GM19452 (cell line): ENCODE results near the gene RMI1.
A peak's percentile ranks its signal among the peaks of the same experiment; 100 is the strongest.

Experiments
- ATAC-seq: cut with Tn5 transposase; IDR thresholded peaks from one replicate; pipeline ENCODE4 v1.9.1; 2021; ENCODE audit not compliant: unreplicated experiment

RMI1 gene

GRCh38 chr9:83967073-83967472 lies 13.5 kb upstream of the RMI1 start:
- no peak for ATAC-seq

- no peak for ATAC-seq
Observed at GRCh38 chr9:83969602-83970001, 11.0 kb upstream of the RMI1 start.

GRCh38 chr9:83971485-83971884 lies 9.1 kb upstream of the RMI1 start:
- ATAC-seq: no peak

DNA sequence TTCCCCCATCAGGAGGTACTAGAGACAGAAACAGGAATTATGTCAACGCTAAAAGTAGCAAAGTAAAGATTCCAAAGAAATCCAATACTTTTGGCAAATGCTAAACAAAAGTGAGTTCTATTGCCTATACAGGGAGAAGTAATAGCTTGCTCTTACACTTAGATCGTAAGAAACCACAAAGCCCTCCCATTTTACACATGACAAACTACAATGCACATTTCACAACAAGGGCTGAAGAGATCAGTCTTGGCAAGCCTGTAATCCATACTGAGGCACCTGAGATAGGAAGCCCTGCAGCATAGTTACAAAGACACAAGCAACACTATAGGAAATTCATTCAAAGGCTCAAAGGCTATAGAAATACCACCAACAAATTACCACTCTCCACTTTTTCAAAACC lies 8.3 kb upstream of the RMI1 start:
- ATAC-seq: no peak

GRCh38 chr9:83975300-83975699 lies 5.3 kb upstream of the RMI1 start:
- ATAC-seq: no peak

DNA sequence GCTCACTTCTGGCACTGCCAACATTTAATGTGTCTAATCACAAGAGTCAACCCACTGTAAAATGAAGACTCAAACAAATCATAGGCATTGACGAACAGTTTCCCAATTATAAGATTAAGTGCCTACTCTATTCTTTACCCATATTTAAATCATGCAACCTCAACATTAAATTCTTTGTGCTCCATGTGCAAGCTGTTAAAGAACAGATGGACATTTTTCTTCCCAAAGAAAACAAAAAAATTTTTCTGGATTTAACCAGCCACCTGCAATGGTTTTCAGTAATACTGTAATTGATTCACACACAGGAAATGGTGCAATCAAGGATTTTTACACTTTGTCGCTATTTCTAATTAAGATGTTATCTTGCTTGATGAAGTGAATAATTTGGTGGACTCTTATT lies 4.2 kb upstream of the RMI1 start:
- no peak for ATAC-seq

GRCh38 chr9:83977196-83977595 lies 3.4 kb upstream of the RMI1 start:
- no peak for ATAC-seq

DNA sequence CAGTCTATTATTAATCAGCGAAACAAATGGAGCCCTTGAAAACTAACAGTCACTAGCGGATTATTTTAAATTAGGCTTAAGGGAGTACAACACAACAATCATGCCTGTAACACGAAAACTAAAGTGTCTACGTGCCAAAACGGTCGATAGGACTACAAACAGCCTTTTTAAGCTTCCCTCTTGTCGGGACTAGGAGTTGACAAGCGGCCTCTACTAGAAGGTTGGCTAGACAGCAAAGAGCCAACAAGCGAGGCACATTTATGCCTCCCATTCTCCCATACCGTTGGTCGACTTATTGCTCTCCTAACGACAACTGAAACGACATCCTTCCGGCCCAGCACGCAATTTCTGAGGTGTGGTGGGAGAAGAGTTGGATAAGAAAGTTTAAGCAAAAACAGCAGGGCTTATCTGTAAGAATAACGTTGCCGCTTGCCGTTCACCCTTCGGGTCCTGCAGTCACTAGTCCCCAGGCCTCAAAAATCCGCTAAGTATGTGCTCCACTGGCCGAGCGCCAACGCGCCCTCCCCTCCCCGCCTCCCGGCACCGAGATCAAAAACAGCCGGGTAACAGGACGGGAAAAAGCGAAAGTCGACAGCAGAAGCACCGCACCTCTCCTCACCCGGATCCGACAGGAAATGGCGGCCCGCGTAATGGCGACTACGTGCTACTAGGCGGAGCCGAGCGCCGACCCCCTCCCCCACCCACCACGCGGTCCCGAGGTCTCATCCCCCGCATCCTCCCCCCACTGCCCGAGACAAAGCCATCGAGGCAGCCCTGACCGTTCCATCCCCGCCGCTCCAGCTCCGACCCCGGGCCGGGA lies 1.4 kb upstream of the RMI1 start:
- no peak for ATAC-seq

- peak; percentile 85 for ATAC-seq
Observed at GRCh38 chr9:83979812-83980394, 702 bp upstream of the RMI1 start, which contains the start of gene HNRNPK. Gene HNRNPK, minus strand, starts transcription at chr9:83980215. Its CDS starts 1,963 bp downstream, at chr9:83978252.

DNA sequence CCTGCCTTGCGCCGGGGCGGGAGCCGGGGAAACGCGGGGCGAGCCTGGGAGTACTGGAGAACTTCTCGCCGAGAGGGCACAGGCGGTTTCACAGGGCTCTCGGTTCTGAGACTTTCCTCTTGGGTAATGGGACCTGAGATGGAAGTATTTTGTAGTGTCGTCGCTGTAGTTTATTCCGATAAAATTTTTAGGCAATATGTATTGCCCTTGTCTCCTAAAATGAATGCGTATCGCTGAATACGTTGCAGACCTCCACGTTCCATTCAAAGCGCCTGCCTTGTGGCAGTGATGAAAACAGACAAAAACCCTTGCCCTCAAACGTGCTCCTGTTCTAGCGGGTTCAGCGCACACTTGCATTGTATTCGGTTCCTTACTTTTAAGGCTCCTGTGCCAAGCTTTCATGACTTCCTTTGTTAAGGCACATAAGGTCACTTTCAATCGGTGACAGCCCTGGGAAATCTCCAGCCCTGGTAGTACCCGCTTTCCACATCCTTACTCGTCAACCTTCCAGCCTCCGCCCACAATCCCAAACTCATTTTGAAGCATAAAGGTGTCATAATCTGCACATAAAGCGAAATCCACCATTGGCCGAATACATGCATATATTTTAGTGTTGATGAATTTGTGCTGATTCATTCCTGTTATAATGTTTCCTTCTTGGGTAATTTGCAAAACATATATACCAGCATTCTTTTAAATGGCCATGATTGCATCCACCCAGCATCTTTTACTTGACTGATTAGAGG lies 694 bp downstream of the RMI1 start:
- ATAC-seq: no peak

- no peak for ATAC-seq
Observed at GRCh38 chr9:83986195-83986594, 5.6 kb downstream of the RMI1 start.

DNA sequence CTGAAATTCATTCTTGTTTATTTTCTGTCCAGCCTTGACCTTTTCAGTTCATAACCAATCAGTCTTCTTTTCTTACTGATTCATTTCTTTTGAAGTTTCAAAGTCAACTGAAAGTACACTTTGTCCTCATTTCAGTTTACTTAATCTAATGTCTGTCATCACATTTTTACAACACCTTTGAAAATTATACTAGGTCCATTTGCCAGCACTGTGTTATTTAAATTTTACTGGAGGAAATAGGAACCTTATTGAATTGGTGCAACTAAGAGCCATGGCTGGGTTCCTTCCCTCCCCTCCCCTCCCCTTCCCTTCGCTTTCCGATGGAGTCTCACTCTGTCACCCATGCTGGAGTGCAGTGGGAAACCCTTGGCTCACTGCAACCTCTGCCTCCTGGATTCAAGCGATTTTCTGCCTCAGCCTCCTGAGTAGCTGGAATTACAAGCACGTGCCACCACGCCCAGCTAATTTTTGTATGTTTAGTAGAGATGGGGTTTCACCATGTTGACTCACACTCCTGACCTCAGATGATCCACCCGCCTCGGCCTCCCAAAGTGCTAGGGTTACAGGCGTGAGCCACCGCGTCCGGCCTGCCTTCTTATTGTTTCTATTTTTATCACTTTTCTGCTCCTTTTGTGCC lies 6.3 kb downstream of the RMI1 start:
- ATAC-seq: no peak

DNA sequence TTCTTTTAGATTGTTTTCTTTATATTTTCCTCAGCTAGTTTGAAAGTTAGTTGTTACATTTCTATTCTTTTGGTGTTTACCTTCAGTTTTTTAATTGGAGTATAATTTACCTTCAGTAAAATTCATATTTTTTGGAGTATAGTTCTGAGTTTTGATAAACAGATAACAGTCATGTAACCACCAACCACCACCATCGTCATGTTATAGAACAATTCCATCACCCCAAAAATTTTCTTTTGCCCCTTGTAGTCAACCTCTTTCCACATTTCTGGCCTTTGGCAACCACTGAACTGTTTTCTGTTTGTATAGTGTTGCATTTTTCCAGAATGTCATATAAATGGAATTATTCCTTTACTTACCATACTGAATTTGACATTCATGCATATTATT lies 6.8 kb downstream of the RMI1 start:
- no peak for ATAC-seq

DNA sequence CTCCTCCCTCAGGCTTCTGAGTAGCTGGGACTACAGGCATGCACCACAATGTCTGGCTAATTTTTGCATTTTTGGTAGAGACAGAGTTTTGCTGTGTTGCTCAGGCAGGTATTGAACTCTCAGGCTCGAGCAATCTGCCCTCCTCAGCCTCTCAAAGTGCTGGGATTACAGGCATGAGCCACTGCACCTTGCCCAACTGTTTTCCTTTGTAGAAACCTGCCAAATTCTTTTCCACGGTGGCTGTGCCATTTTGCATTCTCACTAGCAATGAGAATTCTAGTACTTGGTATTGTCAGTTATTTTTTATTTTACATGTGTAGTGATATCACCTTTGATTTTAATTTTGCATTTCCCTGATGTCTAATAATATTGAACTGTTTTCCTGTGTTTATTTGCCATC lies 7.8 kb downstream of the RMI1 start:
- ATAC-seq: no peak

- ATAC-seq: no peak
Observed at GRCh38 chr9:83991355-83991754, 10.8 kb downstream of the RMI1 start.

GRCh38 chr9:83992407-83992806 lies 11.8 kb downstream of the RMI1 start:
- no peak for ATAC-seq

GRCh38 chr9:83992901-83993300 lies 12.3 kb downstream of the RMI1 start:
- ATAC-seq: no peak

DNA sequence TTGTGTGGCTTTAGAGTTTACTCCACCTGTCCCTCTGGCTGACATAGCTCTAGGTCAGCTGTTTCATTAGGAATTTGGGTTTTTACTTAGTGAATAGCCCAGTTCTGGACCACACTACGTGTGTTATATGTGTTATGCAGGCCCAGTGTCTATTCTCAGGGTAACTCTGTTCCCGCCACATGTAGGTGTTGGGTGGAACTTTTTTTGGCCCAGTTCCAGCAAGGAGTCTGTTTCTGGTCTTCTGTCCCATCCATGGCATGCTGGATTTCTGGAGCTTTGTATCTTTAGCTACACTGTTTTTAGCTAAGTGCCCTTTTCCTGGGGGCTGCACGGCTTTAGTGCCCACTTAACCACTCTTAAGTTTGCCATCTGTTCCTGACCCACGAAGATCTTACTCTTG lies 15.5 kb downstream of the RMI1 start:
- ATAC-seq: no peak

- ATAC-seq: no peak
Observed at GRCh38 chr9:83999141-83999918, 18.7 kb downstream of the RMI1 start.

DNA sequence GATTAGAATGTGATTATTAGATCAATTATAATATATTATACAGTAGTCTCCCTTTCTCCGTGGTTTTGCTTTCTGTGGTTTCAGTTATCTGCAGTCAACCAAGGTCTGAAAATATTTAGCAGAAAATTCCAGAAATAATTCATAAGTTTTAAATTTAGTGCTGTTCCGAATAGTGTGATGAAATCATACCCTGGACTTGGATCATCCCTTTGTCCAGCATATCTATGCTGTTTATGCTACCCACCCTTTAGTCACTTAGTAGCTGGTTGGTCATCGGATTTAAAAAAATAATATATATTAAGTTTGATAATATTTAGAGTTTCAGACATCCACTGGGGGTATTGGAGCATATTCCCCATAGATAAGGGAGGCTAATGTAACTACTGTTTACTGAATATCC lies 19.6 kb downstream of the RMI1 start:
- ATAC-seq: no peak

DNA sequence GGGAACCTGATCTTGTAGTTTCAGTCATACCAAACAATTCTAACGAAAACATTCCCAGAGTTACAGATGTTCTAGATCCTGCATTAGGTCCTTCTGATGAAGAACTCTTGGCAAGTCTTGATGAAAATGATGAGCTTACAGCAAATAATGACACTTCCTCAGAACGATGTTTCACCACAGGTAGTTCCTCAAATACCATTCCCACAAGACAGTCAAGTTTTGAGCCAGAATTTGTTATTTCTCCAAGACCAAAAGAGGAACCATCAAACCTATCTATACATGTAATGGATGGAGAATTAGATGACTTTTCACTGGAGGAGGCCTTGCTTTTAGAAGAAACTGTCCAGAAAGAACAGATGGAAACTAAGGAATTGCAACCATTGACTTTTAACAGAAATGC lies 21.0 kb downstream of the RMI1 start:
- no peak for ATAC-seq
